ENCODE data around the gene TMEM200C. TPM values are rescaled to one million over a fixed set of nuclear protein-coding genes. Genes with fewer than 3 reads are reported as not detected.

TMEM200C gene
- 0.17 and 0.26 TPM in 2 replicates for total RNA-seq
- 0.02 and 0.10 TPM in 2 replicates for polyA plus RNA-seq
- polyA plus RNA-seq (2012), result 0.02 and 0.30 TPM in 2 replicates
- polyA minus RNA-seq (ENCODE audit: low replicate concordance), result 0.11 TPM in 1 of 2 replicates, not detected in the other

GRCh38 chr18:5895299-5895875 is at the start of gene TMEM200C:
Gene TMEM200C (minus strand): TSS chr18:5895522. CDS start chr18:5892063, 3,459 bp downstream.
- no peaks in the 10 kb centered on the region for H3K36me3 ChIP-seq (ENCODE audit: control insufficient read depth, insufficient read depth, low read length)
- DNase-seq (ENCODE audit: low read depth in 2 of 2), result peak; percentile 34 to 49
- H3K4me1 ChIP-seq (ENCODE audit: control insufficient read depth, extremely low read depth, insufficient read depth, low read length), result no peaks in the 10 kb centered on the region
- no peaks in the 10 kb centered on the region for H4K20me1 ChIP-seq (ENCODE audit: control insufficient read depth, extremely low read depth, insufficient read depth, low read length)
- TF ChIP-seq CTCF (conservative IDR thresholded peaks at IDR 0.05 in 1 of 2, IDR thresholded peaks at IDR 0.05 in 1 of 2; ENCODE audit: low read depth in 1 of 2, low read length in 2 of 2) (no peak), EZH2 (IDR thresholded peaks at IDR 0.05; ENCODE audit: low read length, missing control alignments) (peak; percentile 13)
- peak within 1 kb of the TSS; percentile 35 for H3K4me2 ChIP-seq (ENCODE audit: extremely low read depth, insufficient read depth, low read length)
- H3K79me2 ChIP-seq (ENCODE audit: control insufficient read depth, insufficient read depth, low read length), result no peaks in the 10 kb centered on the region
- H3K27me3 ChIP-seq (ENCODE audit: control insufficient read depth, insufficient read depth, low read length), result peaks cover 33% of the 10 kb centered on the region
- no peak within 1 kb of the TSS for H3K9ac ChIP-seq (ENCODE audit: insufficient read depth, low read length)
- no peaks in the 10 kb centered on the region for H3K9me3 ChIP-seq (ENCODE audit: control insufficient read depth, insufficient read depth, low read depth, low read length)
- no peak within 1 kb of the TSS for H3K27ac ChIP-seq (ENCODE audit: insufficient read depth, low read length)
- no peak within 1 kb of the TSS for H2AFZ ChIP-seq (ENCODE audit: low read length)
- H3K4me3 ChIP-seq (replicated peaks in 1 of 4; ENCODE audit: control extremely low read depth in 1 of 4, insufficient read depth in 1 of 4, low read depth in 3 of 4, low read length in 4 of 4), result peak within 1 kb of the TSS in 2 of 4 experiments; percentile 44 to 74

GRCh38 chr18:5944448-5944847 is 49.1 kb upstream of the TMEM200C start:
- TF ChIP-seq EZH2 (IDR thresholded peaks at IDR 0.05; ENCODE audit: low read length, missing control alignments) (no peak), CTCF (conservative IDR thresholded peaks at IDR 0.05 in 1 of 2, IDR thresholded peaks at IDR 0.05 in 1 of 2; ENCODE audit: low read depth in 1 of 2, low read length in 2 of 2) (no peak)
- Histone ChIP-seq H2AFZ (ENCODE audit: low read length) (no peak overlapping the region), H3K27me3 (ENCODE audit: control insufficient read depth, insufficient read depth, low read length) (no peaks in the 10 kb centered on the region), H3K9ac (ENCODE audit: insufficient read depth, low read length) (no peak overlapping the region), H3K9me3 (ENCODE audit: control insufficient read depth, insufficient read depth, low read depth, low read length) (no peaks in the 10 kb centered on the region), H3K4me1 (ENCODE audit: control insufficient read depth, extremely low read depth, insufficient read depth, low read length) (no peaks in the 10 kb centered on the region), H3K4me2 (ENCODE audit: extremely low read depth, insufficient read depth, low read length) (no peak overlapping the region), H3K79me2 (ENCODE audit: control insufficient read depth, insufficient read depth, low read length) (no peaks in the 10 kb centered on the region), H3K27ac (ENCODE audit: insufficient read depth, low read length) (no peak overlapping the region), H3K36me3 (ENCODE audit: control insufficient read depth, insufficient read depth, low read length) (no peaks in the 10 kb centered on the region), H4K20me1 (ENCODE audit: control insufficient read depth, extremely low read depth, insufficient read depth, low read length) (no peaks in the 10 kb centered on the region), H3K4me3 (replicated peaks in 1 of 4; ENCODE audit: control extremely low read depth in 1 of 4, insufficient read depth in 1 of 4, low read depth in 3 of 4, low read length in 4 of 4) (no peak overlapping the region)
- DNase-seq (ENCODE audit: low read depth in 2 of 2), result no peak

GRCh38 chr18:5943514-5943913 is 48.2 kb upstream of the TMEM200C start:
- Histone ChIP-seq H3K4me2 (ENCODE audit: extremely low read depth, insufficient read depth, low read length) (no peak overlapping the region), H2AFZ (ENCODE audit: low read length) (no peak overlapping the region), H3K9ac (ENCODE audit: insufficient read depth, low read length) (no peak overlapping the region), H4K20me1 (ENCODE audit: control insufficient read depth, extremely low read depth, insufficient read depth, low read length) (no peaks in the 10 kb centered on the region), H3K4me1 (ENCODE audit: control insufficient read depth, extremely low read depth, insufficient read depth, low read length) (no peaks in the 10 kb centered on the region), H3K79me2 (ENCODE audit: control insufficient read depth, insufficient read depth, low read length) (no peaks in the 10 kb centered on the region), H3K36me3 (ENCODE audit: control insufficient read depth, insufficient read depth, low read length) (no peaks in the 10 kb centered on the region), H3K27me3 (ENCODE audit: control insufficient read depth, insufficient read depth, low read length) (no peaks in the 10 kb centered on the region), H3K4me3 (replicated peaks in 1 of 4; ENCODE audit: control extremely low read depth in 1 of 4, insufficient read depth in 1 of 4, low read depth in 3 of 4, low read length in 4 of 4) (no peak overlapping the region), H3K27ac (ENCODE audit: insufficient read depth, low read length) (no peak overlapping the region), H3K9me3 (ENCODE audit: control insufficient read depth, insufficient read depth, low read depth, low read length) (no peaks in the 10 kb centered on the region)
- DNase-seq (ENCODE audit: low read depth in 2 of 2), result peak in 1 of 2 donors; percentile 23
- TF ChIP-seq CTCF (conservative IDR thresholded peaks at IDR 0.05 in 1 of 2, IDR thresholded peaks at IDR 0.05 in 1 of 2; ENCODE audit: low read depth in 1 of 2, low read length in 2 of 2) (no peak), EZH2 (IDR thresholded peaks at IDR 0.05; ENCODE audit: low read length, missing control alignments) (no peak)
